ENCODE results near the gene ICAM1.
A peak's percentile ranks its signal among the peaks of the same experiment; 100 is the strongest.

Gene ICAM1

GRCh38 chr19:10259162-10259905, 11.6 kb upstream of the ICAM1 start (continued):
- TF ChIP-seq POU6F1 (CRISPR knock-in tag; IDR thresholded peaks at IDR 0.05; ENCODE audit: borderline replicate concordance, low read depth), result no peak

- TF ChIP-seq ZFP30 (CRISPR knock-in tag; IDR thresholded peaks at IDR 0.05) (no peak), PPARA (CRISPR knock-in tag; IDR thresholded peaks at IDR 0.05; ENCODE audit: borderline replicate concordance) (no peak), CSRNP3 (CRISPR knock-in tag; IDR thresholded peaks at IDR 0.05) (no peak), ZC3H10 (CRISPR knock-in tag; IDR thresholded peaks at IDR 0.05) (no peak), POU6F1 (CRISPR knock-in tag; IDR thresholded peaks at IDR 0.05; ENCODE audit: borderline replicate concordance, low read depth) (no peak), ESRRG (CRISPR knock-in tag; IDR thresholded peaks at IDR 0.05) (no peak), BACH2 (CRISPR knock-in tag; IDR thresholded peaks at IDR 0.05; ENCODE audit: borderline replicate concordance) (no peak), ZNF8 (CRISPR knock-in tag; IDR thresholded peaks at IDR 0.05) (no peak), TSHZ2 (CRISPR knock-in tag; IDR thresholded peaks at IDR 0.05) (no peak), ZFP3 (CRISPR knock-in tag; IDR thresholded peaks at IDR 0.05) (no peak), CREB5 (CRISPR knock-in tag; IDR thresholded peaks at IDR 0.05; ENCODE audit: low read depth) (no peak), PATZ1 (CRISPR knock-in tag; IDR thresholded peaks at IDR 0.05; ENCODE audit: borderline replicate concordance) (no peak), OSR1 (CRISPR knock-in tag; IDR thresholded peaks at IDR 0.05) (no peak), TCF4 (CRISPR knock-in tag; IDR thresholded peaks at IDR 0.05; ENCODE audit: borderline replicate concordance) (no peak), SNAI2 (CRISPR knock-in tag; IDR thresholded peaks at IDR 0.05) (no peak), RARB (CRISPR knock-in tag; IDR thresholded peaks at IDR 0.05) (no peak)
These were observed 10.8 kb upstream of the ICAM1 start for GRCh38 chr19:10260141-10260584.

GRCh38 chr19:10262771-10263170, 8.1 kb upstream of the ICAM1 start:
- peak; percentile 63 for ATAC-seq
- TF ChIP-seq ZFP30 (CRISPR knock-in tag; IDR thresholded peaks at IDR 0.05) (no peak), ARNTL (CRISPR knock-in tag; IDR thresholded peaks at IDR 0.05; ENCODE audit: borderline replicate concordance, low read depth) (no peak), PPARA (CRISPR knock-in tag; IDR thresholded peaks at IDR 0.05; ENCODE audit: borderline replicate concordance) (no peak), CSDC2 (CRISPR knock-in tag; IDR thresholded peaks at IDR 0.05) (no peak), GLIS3 (CRISPR knock-in tag; IDR thresholded peaks at IDR 0.05) (no peak), TOX (CRISPR knock-in tag; IDR thresholded peaks at IDR 0.05; ENCODE audit: borderline replicate concordance) (no peak), CSRNP3 (CRISPR knock-in tag; IDR thresholded peaks at IDR 0.05) (no peak), TCF4 (CRISPR knock-in tag; IDR thresholded peaks at IDR 0.05; ENCODE audit: borderline replicate concordance) (no peak), ZC3H10 (CRISPR knock-in tag; IDR thresholded peaks at IDR 0.05) (no peak), ZFP3 (CRISPR knock-in tag; IDR thresholded peaks at IDR 0.05) (no peak), TSHZ2 (CRISPR knock-in tag; IDR thresholded peaks at IDR 0.05) (no peak), BACH2 (CRISPR knock-in tag; IDR thresholded peaks at IDR 0.05; ENCODE audit: borderline replicate concordance) (no peak)

More at GRCh38 chr19:10260141-10260584, 10.8 kb upstream of the ICAM1 start:
- ATAC-seq, result no peak

Data from SK-N-SH treated with all-trans-retinoic acid at 6 μM for 48 hours (cell line).